Stimulated activated effector memory CD8-positive, alpha-beta T cell treated with anti-CD3 and anti-CD28 coated beads, Interleukin-12 subunit alpha, Interleukin-12 subunit beta, amount 100 ng/mL, for 72 hours (primary cell): ENCODE data around the gene BOC.

ENCODE experiments used
- ATAC-seq: fragments of 150-1000 bp; cut with Tn5 transposase; 2 replicates; pipeline ENCODE4 v1.10.0; 2021
- DNase-seq, 2 donors: peaks; one replicate each; pipeline ENCODE4 v3.0.0; 2021 to 2022; ENCODE audit warnings: low spot score in 2 of 2
- H3K27ac Mint-ChIP-seq: one replicate; pipeline ENCODE4 v1.8.0; 2022; ENCODE audit warnings: mild to moderate bottlenecking, mixed read lengths
- H3K36me3 Mint-ChIP-seq: one replicate; pipeline ENCODE4 v1.8.0; 2022; ENCODE audit warnings: mild to moderate bottlenecking, mixed read lengths
- H3K4me1 Mint-ChIP-seq: one replicate; pipeline ENCODE4 v1.8.0; 2022; ENCODE audit warnings: mixed read lengths
- H3K4me3 Mint-ChIP-seq: one replicate; pipeline ENCODE4 v1.8.0; 2022; ENCODE audit warnings: mild to moderate bottlenecking, mixed read lengths
- H3K9me3 Mint-ChIP-seq: one replicate; pipeline ENCODE4 v1.8.0; 2022; ENCODE audit warnings: mixed read lengths

The BOC gene

GRCh38 chr3:113174801-113175485 is 36.4 kb upstream of the BOC start:
- ATAC-seq (no peak), DNase-seq (no peak)
- H3K4me1 Mint-ChIP-seq = no peaks in the 10 kb centered on the region
- no peaks in the 10 kb centered on the region for H3K36me3 Mint-ChIP-seq
- no peaks in the 10 kb centered on the region for H3K9me3 Mint-ChIP-seq
- H3K27ac Mint-ChIP-seq = no peak overlapping the region
- no peak overlapping the region for H3K4me3 Mint-ChIP-seq

GRCh38 chr3:113177526-113177925 is 33.8 kb upstream of the BOC start:
- no peak overlapping the region for H3K4me3 Mint-ChIP-seq
- H3K27ac Mint-ChIP-seq = no peak overlapping the region
- ATAC-seq = no peak
- no peaks in the 10 kb centered on the region for H3K9me3 Mint-ChIP-seq
- H3K36me3 Mint-ChIP-seq = no peaks in the 10 kb centered on the region
- no peak for DNase-seq
- no peaks in the 10 kb centered on the region for H3K4me1 Mint-ChIP-seq

GRCh38 chr3:113179235-113179824 is 32.0 kb upstream of the BOC start:
- no peak for DNase-seq

GRCh38 chr3:113183748-113184661 is 27.4 kb upstream of the BOC start:
- H3K4me3 Mint-ChIP-seq = no peak overlapping the region
- no peak for DNase-seq

More at GRCh38 chr3:113179235-113179824, 32.0 kb upstream of the BOC start:
- peak; percentile 54 for ATAC-seq
- H3K9me3 Mint-ChIP-seq = no peaks in the 10 kb centered on the region
- no peaks in the 10 kb centered on the region for H3K36me3 Mint-ChIP-seq
- no peaks in the 10 kb centered on the region for H3K4me1 Mint-ChIP-seq
- H3K27ac Mint-ChIP-seq = no peak overlapping the region
- no peak overlapping the region for H3K4me3 Mint-ChIP-seq

GRCh38 chr3:113185194-113185835 is 26.0 kb upstream of the BOC start:
- H3K4me1 Mint-ChIP-seq = no peaks in the 10 kb centered on the region
- H3K9me3 Mint-ChIP-seq = peaks cover 5% of the 10 kb centered on the region
- DNase-seq = no peak

More at GRCh38 chr3:113183748-113184661, 27.4 kb upstream of the BOC start:
- ATAC-seq = no peak
- no peaks in the 10 kb centered on the region for H3K36me3 Mint-ChIP-seq
- peaks cover 5% of the 10 kb centered on the region for H3K9me3 Mint-ChIP-seq
- no peaks in the 10 kb centered on the region for H3K4me1 Mint-ChIP-seq
- no peak overlapping the region for H3K27ac Mint-ChIP-seq

GRCh38 chr3:113186566-113186965 is 24.8 kb upstream of the BOC start:
- Mint-ChIP-seq H3K4me1 (no peaks in the 10 kb centered on the region), H3K27ac (no peak overlapping the region), H3K36me3 (no peaks in the 10 kb centered on the region), H3K4me3 (no peak overlapping the region), H3K9me3 (peaks cover 5% of the 10 kb centered on the region)
- DNase-seq (no peak), ATAC-seq (no peak)

More at GRCh38 chr3:113185194-113185835, 26.0 kb upstream of the BOC start:
- no peak for ATAC-seq
- H3K4me3 Mint-ChIP-seq = no peak overlapping the region
- H3K27ac Mint-ChIP-seq = no peak overlapping the region
- no peaks in the 10 kb centered on the region for H3K36me3 Mint-ChIP-seq

- no peak overlapping the region for H3K4me3 Mint-ChIP-seq
Observed at GRCh38 chr3:113193288-113193687, 18.1 kb upstream of the BOC start.

GRCh38 chr3:113193719-113194118 is 17.6 kb upstream of the BOC start:
- Mint-ChIP-seq H3K9me3 (no peaks in the 10 kb centered on the region), H3K36me3 (no peaks in the 10 kb centered on the region), H3K4me3 (no peak overlapping the region), H3K27ac (no peak overlapping the region), H3K4me1 (no peaks in the 10 kb centered on the region)
- ATAC-seq (no peak), DNase-seq (no peak)

More at GRCh38 chr3:113193288-113193687, 18.1 kb upstream of the BOC start:
- DNase-seq = no peak
- ATAC-seq = no peak
- H3K36me3 Mint-ChIP-seq = no peaks in the 10 kb centered on the region
- H3K9me3 Mint-ChIP-seq = peaks cover under 1% of the 10 kb centered on the region
- H3K4me1 Mint-ChIP-seq = no peaks in the 10 kb centered on the region
- H3K27ac Mint-ChIP-seq = no peak overlapping the region

- H3K27ac Mint-ChIP-seq = no peak overlapping the region
- ATAC-seq = no peak
Observed at GRCh38 chr3:113194823-113195401, 16.4 kb upstream of the BOC start.

GRCh38 chr3:113200351-113200750 is 11.0 kb upstream of the BOC start:
- Mint-ChIP-seq H3K36me3 (no peaks in the 10 kb centered on the region), H3K4me3 (no peak overlapping the region), H3K27ac (no peak overlapping the region), H3K4me1 (no peaks in the 10 kb centered on the region), H3K9me3 (no peaks in the 10 kb centered on the region)
- ATAC-seq = peak; percentile 56
- no peak for DNase-seq

More at GRCh38 chr3:113194823-113195401, 16.4 kb upstream of the BOC start:
- Mint-ChIP-seq H3K4me1 (no peaks in the 10 kb centered on the region), H3K36me3 (no peaks in the 10 kb centered on the region), H3K4me3 (no peak overlapping the region), H3K9me3 (no peaks in the 10 kb centered on the region)
- DNase-seq = no peak

- Mint-ChIP-seq H3K9me3 (no peaks in the 10 kb centered on the region), H3K27ac (no peak overlapping the region), H3K4me3 (no peak overlapping the region), H3K36me3 (no peaks in the 10 kb centered on the region), H3K4me1 (no peaks in the 10 kb centered on the region)
- no peak for DNase-seq
- no peak for ATAC-seq
Observed at GRCh38 chr3:113200946-113201345, 10.4 kb upstream of the BOC start.

- Mint-ChIP-seq H3K27ac (no peak overlapping the region), H3K4me3 (no peak overlapping the region), H3K9me3 (no peaks in the 10 kb centered on the region), H3K36me3 (no peaks in the 10 kb centered on the region), H3K4me1 (no peaks in the 10 kb centered on the region)
- no peak for DNase-seq
- ATAC-seq = no peak
Observed at GRCh38 chr3:113204371-113204770, 7.0 kb upstream of the BOC start.

GRCh38 chr3:113205481-113205880 is 5.9 kb upstream of the BOC start:
- no peaks in the 10 kb centered on the region for H3K36me3 Mint-ChIP-seq

GRCh38 chr3:113210604-113211329 is 590 bp upstream of the BOC start:
- Mint-ChIP-seq H3K4me3 (peak overlapping the region; percentile 51), H3K36me3 (no peaks in the 10 kb centered on the region), H3K4me1 (peaks cover 14% of the 10 kb centered on the region), H3K27ac (no peak overlapping the region), H3K9me3 (no peaks in the 10 kb centered on the region)
- ATAC-seq (no peak), DNase-seq (no peak)

More at GRCh38 chr3:113205481-113205880, 5.9 kb upstream of the BOC start:
- Mint-ChIP-seq H3K9me3 (no peaks in the 10 kb centered on the region), H3K4me3 (no peak overlapping the region), H3K27ac (no peak overlapping the region), H3K4me1 (no peaks in the 10 kb centered on the region)
- DNase-seq = peak in 1 of 2 donors; percentile 4
- ATAC-seq = no peak
